CD14-positive monocyte (primary cell): ENCODE measurements around the gene CCDC112. TPM values are rescaled to one million over a fixed set of nuclear protein-coding genes. Genes with fewer than 3 reads are reported as not detected.
A peak's percentile ranks its signal among the peaks of the same experiment; 100 is the strongest.

ENCODE experiments used
- DNase-seq, 3 donors: peaks; one replicate each; pipeline ENCODE4 v3.0.0-alpha.2; 2011 to 2022
- H2AFZ ChIP-seq: 2 replicates; pipeline ENCODE4 v1.6.0; 2012; ENCODE audit warnings: mild to moderate bottlenecking, low read depth, low read length, inconsistent platforms; ENCODE audit not compliant: insufficient read depth, poor library complexity, severe bottlenecking
- H3K27ac ChIP-seq, 2 donors: 1 replicate in 1 of 2; 2 replicates in 1 of 2; pipeline ENCODE4 v1.5.1; 2012 to 2013; ENCODE audit warnings: low read length in 2 of 2, control low read depth in 1 of 2, inconsistent platforms in 1 of 2, low read depth in 1 of 2, mild to moderate bottlenecking in 1 of 2
- H3K27me3 ChIP-seq, 2 donors: one replicate each; pipeline versions ENCODE4 v1.6.0 to v1.6.1; 2011 to 2013; ENCODE audit warnings: low read length in 2 of 2; ENCODE audit not compliant: control insufficient read depth in 2 of 2, insufficient read depth in 2 of 2
- H3K36me3 ChIP-seq, 2 donors: replicated peaks in 1 of 2; 1 replicate in 1 of 2; 2 replicates in 1 of 2; pipeline versions ENCODE4 v1.5.1 to v1.6.1; 2012 to 2013; ENCODE audit warnings: low read length in 2 of 2, control low read depth in 1 of 2, inconsistent platforms in 1 of 2, mild to moderate bottlenecking in 1 of 2; ENCODE audit not compliant: insufficient read depth in 2 of 2, control insufficient read depth in 1 of 2
- H3K4me1 ChIP-seq, 2 donors: 1 replicate in 1 of 2; 2 replicates in 1 of 2; pipeline versions ENCODE4 v1.5.1 to v1.6.1; 2012 to 2013; ENCODE audit warnings: low read length in 2 of 2, control low read depth in 1 of 2, inconsistent platforms in 1 of 2, mild to moderate bottlenecking in 1 of 2, moderate library complexity in 1 of 2; ENCODE audit not compliant: insufficient read depth in 2 of 2, control insufficient read depth in 1 of 2
- H3K4me2 ChIP-seq: replicated peaks from 2 replicates; pipeline ENCODE3; 2012; ENCODE audit warnings: low read length, moderate library complexity, mild to moderate bottlenecking; ENCODE audit not compliant: poor library complexity, severe bottlenecking; ENCODE audit errors: extremely low read depth
- H3K4me3 ChIP-seq, 3 experiments: fragments of 200-600 bp in 1 of 3; sonication (generic) in 1 of 3; replicated peaks in 1 of 3; 1 replicate in 2 of 3; 2 replicates in 1 of 3; pipeline ENCODE4 v1.5.1; 2011 to 2013; ENCODE audit warnings: low read length in 3 of 3, mild to moderate bottlenecking in 3 of 3, control low read depth in 2 of 3, low read depth in 2 of 3, inconsistent platforms in 1 of 3, moderate library complexity in 1 of 3
- H3K79me2 ChIP-seq: 2 replicates; pipeline ENCODE4 v1.6.0; 2012; ENCODE audit warnings: mild to moderate bottlenecking, control low read depth, inconsistent platforms, low read length, moderate library complexity; ENCODE audit not compliant: insufficient read depth
- H3K9ac ChIP-seq: 2 replicates; pipeline ENCODE4 v1.6.0; 2017; ENCODE audit warnings: low read length, mild to moderate bottlenecking; ENCODE audit not compliant: insufficient read depth, poor library complexity, severe bottlenecking
- H3K9me3 ChIP-seq, 2 donors: replicated peaks in 1 of 2; 1 replicate in 1 of 2; 2 replicates in 1 of 2; pipeline versions ENCODE4 v1.5.1 to v1.6.1; 2012 to 2013; ENCODE audit warnings: low read length in 2 of 2, control low read depth in 1 of 2; ENCODE audit not compliant: control insufficient read depth in 1 of 2, insufficient read depth in 1 of 2
- H4K20me1 ChIP-seq: 2 replicates; pipeline ENCODE4 v1.6.0; 2012; ENCODE audit warnings: mild to moderate bottlenecking, low read length, control low read depth, moderate library complexity; ENCODE audit not compliant: insufficient read depth
- H3K27ac Mint-ChIP-seq, 7 donors: one replicate each; pipeline ENCODE4 v1.8.0; 2020; ENCODE audit warnings: mild to moderate bottlenecking in 7 of 7, mixed read lengths in 7 of 7, moderate library complexity in 6 of 7, inconsistent platforms in 2 of 7
- H3K27me3 Mint-ChIP-seq, 3 donors: one replicate each; pipeline ENCODE4 v1.8.0; 2021 to 2022; ENCODE audit warnings: low read depth in 3 of 3, mild to moderate bottlenecking in 3 of 3, mixed read lengths in 3 of 3, moderate library complexity in 3 of 3, inconsistent platforms in 1 of 3
- H3K36me3 Mint-ChIP-seq, 2 donors: one replicate each; pipeline ENCODE4 v1.8.0; 2020; ENCODE audit warnings: mixed read lengths in 2 of 2, inconsistent platforms in 1 of 2, mild to moderate bottlenecking in 1 of 2
- H3K4me1 Mint-ChIP-seq: one replicate; pipeline ENCODE4 v1.8.0; 2020; ENCODE audit warnings: mild to moderate bottlenecking, mixed read lengths
- H3K4me3 Mint-ChIP-seq, 2 donors: one replicate each; pipeline ENCODE4 v1.8.0; 2020; ENCODE audit warnings: mild to moderate bottlenecking in 2 of 2, mixed read lengths in 2 of 2, moderate library complexity in 1 of 2
- H3K9me3 Mint-ChIP-seq, 7 donors: one replicate each; pipeline ENCODE4 v1.8.0; 2020 to 2022; ENCODE audit warnings: mixed read lengths in 7 of 7, mild to moderate bottlenecking in 6 of 7, moderate library complexity in 6 of 7, inconsistent platforms in 2 of 7
- CTCF ChIP-seq: fragments of 200-600 bp; IDR thresholded peaks from one replicate; pipeline ENCODE4 v1.8.0; 2022; ENCODE audit warnings: antibody characterized with exemption, mild to moderate bottlenecking
- WGBS: methylation state at CpG from one replicate; pipeline ENCODE4 v1.1.5; 2013; ENCODE audit warnings: missing lambda C conversion rate; ENCODE audit not compliant: insufficient coverage; 5-methylcytosine and 5-hydroxymethylcytosine counted together
- intact Hi-C, 2 donors: fragments of 100-400 bp; cut with micrococcal nuclease; formaldehyde crosslinking; loops; one replicate each; pipeline versions ENCODE4 v1.15.0 to v1.15.1; 2023
- polyA plus RNA-seq, 3 donors: library from polyadenylated mRNA; depleted of rRNA in 1 of 3; unstranded in 2 of 3; stranded (reverse) in 1 of 3; fragments of 300-500 nt in 2 of 3; fragments of >200 nt in 1 of 3; fragmentation: Illumina TruSeq in 2 of 3; gene quantifications; 1 replicate in 2 of 3; 2 replicates in 1 of 3; pipeline ENCODE4 v1.2.3, GENCODE V29; 2012 to 2021

Gene CCDC112
- polyA plus RNA-seq, 3 donors, result 4.3 to 6.2 (median 5.9) TPM

GRCh38 chr5:115241881-115242642 lies 54.4 kb downstream of the CCDC112 start:
- Mint-ChIP-seq H3K27ac (peak overlapping the region in 3 of 7 donors; percentile 26 to 54 (median 41)), H3K9me3 (no peaks in the 10 kb centered on the region), H3K4me3 (no peak overlapping the region), H3K36me3 (peaks cover 49 to 52% of the 10 kb centered on the region in 2 donors), H3K4me1 (peaks cover 4% of the 10 kb centered on the region), H3K27me3 (no peaks in the 10 kb centered on the region)
- Histone ChIP-seq H3K79me2 (peaks cover 48% of the 10 kb centered on the region), H2AFZ (no peak overlapping the region), H3K9ac (no peak overlapping the region), H3K36me3 (peaks cover 51 to 56% of the 10 kb centered on the region in 2 donors), H4K20me1 (peaks cover 85% of the 10 kb centered on the region), H3K4me2 (no peak overlapping the region), H3K4me1 (no peaks in the 10 kb centered on the region), H3K27me3 (no peaks in the 10 kb centered on the region), H3K27ac (no peak overlapping the region), H3K9me3 (no peaks in the 10 kb centered on the region), H3K4me3 (no peak overlapping the region)
- TF ChIP-seq CTCF, result no peak
- DNase-seq, result no peak
- no CpG with 5 or more reads among the region's 4 CpGs for WGBS
- intact Hi-C loops, result no loop called here

- Histone ChIP-seq H3K4me3 (no peak overlapping the region), H4K20me1 (peaks cover 77% of the 10 kb centered on the region), H3K27ac (no peak overlapping the region), H3K4me2 (no peak overlapping the region), H3K79me2 (peaks cover 2% of the 10 kb centered on the region), H3K9ac (no peak overlapping the region), H2AFZ (no peak overlapping the region), H3K4me1 (no peaks in the 10 kb centered on the region), H3K9me3 (no peaks in the 10 kb centered on the region), H3K36me3 (peaks cover 76 to 94% of the 10 kb centered on the region in 2 donors), H3K27me3 (no peaks in the 10 kb centered on the region)
- TF ChIP-seq CTCF, result no peak
- no peak for DNase-seq
- H3K4me1 Mint-ChIP-seq, result no peaks in the 10 kb centered on the region
- no peaks in the 10 kb centered on the region for H3K27me3 Mint-ChIP-seq
- peaks cover 68 to 71% of the 10 kb centered on the region in 2 donors for H3K36me3 Mint-ChIP-seq
- H3K4me3 Mint-ChIP-seq, result no peak overlapping the region
- no peak overlapping the region for H3K27ac Mint-ChIP-seq
- no peaks in the 10 kb centered on the region for H3K9me3 Mint-ChIP-seq
- intact Hi-C loops, result no loop called here
- 92% methylated on average over 2 of the region's 3 CpGs for WGBS
Measured at GRCh38 chr5:115237066-115237465, 59.4 kb downstream of the CCDC112 start.
